GM21529 (cell line): ENCODE data around the gene SOSTDC1.
A peak's percentile ranks its signal among the peaks of the same experiment; 100 is the strongest.
"Not testable (repeated sequence)": the region's sequence is repeated elsewhere in the genome, so short reads cannot be mapped to it uniquely, and the experiment has no call there.

ENCODE experiments used
- ATAC-seq: cut with Tn5 transposase; IDR thresholded peaks from one replicate; pipeline ENCODE4 v1.9.1; 2021; ENCODE audit not compliant: unreplicated experiment

Gene SOSTDC1

GRCh38 chr7:16463520-16463919, 2.0 kb downstream of the SOSTDC1 start:
- no peak for ATAC-seq

- no peak for ATAC-seq
Observed at GRCh38 chr7:16462431-16462889, 3.1 kb downstream of the SOSTDC1 start.

GRCh38 chr7:16460789-16461493, 4.6 kb downstream of the SOSTDC1 start:
- ATAC-seq, result no peak

GRCh38 chr7:16456303-16456702, 9.2 kb downstream of the SOSTDC1 start:
- not testable (repeated sequence) for ATAC-seq

- ATAC-seq, result no peak
Observed at GRCh38 chr7:16455591-16455990, 9.9 kb downstream of the SOSTDC1 start.

GRCh38 chr7:16450366-16450765, 15.2 kb downstream of the SOSTDC1 start:
- no peak for ATAC-seq

- no peak for ATAC-seq
Observed at GRCh38 chr7:16447876-16448275, 17.7 kb downstream of the SOSTDC1 start.

GRCh38 chr7:16446508-16446907, 19.0 kb downstream of the SOSTDC1 start:
- ATAC-seq, result no peak

- ATAC-seq, result not testable (repeated sequence)
Observed at GRCh38 chr7:16443871-16444270, 21.7 kb downstream of the SOSTDC1 start.

- no peak for ATAC-seq
Observed at GRCh38 chr7:16438988-16439387, 26.6 kb downstream of the SOSTDC1 start.

- no peak for ATAC-seq
Observed at GRCh38 chr7:16436306-16436705, 29.2 kb downstream of the SOSTDC1 start.

- no peak for ATAC-seq
Observed at GRCh38 chr7:16433568-16434122, 31.9 kb downstream of the SOSTDC1 start.

GRCh38 chr7:16432425-16432731, 33.2 kb downstream of the SOSTDC1 start:
- ATAC-seq, result no peak

GRCh38 chr7:16431646-16432424, 33.7 kb downstream of the SOSTDC1 start:
- ATAC-seq, result peak; percentile 80

- ATAC-seq, result no peak
Observed at GRCh38 chr7:16430133-16430532, 35.4 kb downstream of the SOSTDC1 start.

GRCh38 chr7:16428672-16429071, 36.9 kb downstream of the SOSTDC1 start:
- no peak for ATAC-seq

GRCh38 chr7:16428182-16428581, 37.4 kb downstream of the SOSTDC1 start:
- no peak for ATAC-seq

- ATAC-seq, result no peak
Observed at GRCh38 chr7:16423761-16424160, 41.8 kb downstream of the SOSTDC1 start.

- no peak for ATAC-seq
Observed at GRCh38 chr7:16422917-16423316, 42.6 kb downstream of the SOSTDC1 start.

- no peak for ATAC-seq
Observed at GRCh38 chr7:16422103-16422435, 43.5 kb downstream of the SOSTDC1 start.

- peak; percentile 28 for ATAC-seq
Observed at GRCh38 chr7:16421333-16422102, 44.0 kb downstream of the SOSTDC1 start, which contains the start of gene CRPPA. CRPPA (minus strand) TSS chr7:16421538; CDS start chr7:16421322, 216 bp downstream.
